Effector CD8-positive, alpha-beta T cell (primary cell): ENCODE data around the gene PACRG.

Experiments used
- DNase-seq: peaks from one replicate; lab custom pipeline; 2025; lab: John Stamatoyannopoulos, UW

PACRG gene

GRCh38 chr6:162778603-162779002, 50.8 kb downstream of the PACRG start:
- no peak for DNase-seq

- DNase-seq, result no peak
Observed at GRCh38 chr6:162785632-162786242, 58.0 kb downstream of the PACRG start.

- DNase-seq, result no peak
Observed at GRCh38 chr6:162798546-162799266, 70.9 kb downstream of the PACRG start.

GRCh38 chr6:162814426-162814973, 86.7 kb downstream of the PACRG start:
- DNase-seq, result no peak

- no peak for DNase-seq
Observed at GRCh38 chr6:162817196-162817595, 89.4 kb downstream of the PACRG start.

DNA sequence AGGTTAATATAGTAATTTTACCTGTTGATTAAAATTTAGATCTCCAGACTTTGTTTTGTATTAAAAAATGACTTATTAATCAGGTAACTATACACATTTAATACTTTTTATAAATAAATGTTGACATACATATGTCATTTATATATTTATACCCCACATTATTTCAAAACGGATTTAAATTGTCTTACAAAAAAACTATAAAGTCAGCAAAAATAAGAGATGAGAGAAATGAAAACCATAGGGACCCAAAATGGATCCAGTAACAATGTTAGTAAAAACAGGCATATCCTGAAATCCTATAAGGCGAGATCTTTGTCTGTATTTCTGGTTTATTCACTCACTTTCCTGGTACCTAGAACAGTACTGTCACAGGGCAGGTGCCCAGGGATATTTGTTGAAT, 91.5 kb downstream of the PACRG start:
- DNase-seq, result no peak

DNA sequence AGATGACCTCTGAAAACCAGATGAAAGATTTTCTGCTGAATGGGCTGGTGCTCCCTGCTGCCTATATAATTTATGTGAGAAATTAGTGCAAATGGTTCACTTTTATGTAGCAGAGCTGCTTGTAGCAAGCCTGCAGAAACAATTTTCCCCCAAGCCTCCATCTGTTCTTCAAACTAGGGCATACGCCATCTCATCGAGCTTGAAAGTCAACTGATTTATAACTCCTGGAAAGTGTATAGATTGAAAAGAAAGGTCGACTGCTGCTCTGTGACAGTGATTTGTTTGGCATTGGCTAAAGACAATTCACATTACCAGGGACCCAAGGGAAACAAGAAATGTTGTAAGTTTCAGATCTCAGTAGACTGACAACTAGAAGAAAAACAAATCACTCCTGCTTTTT, 93.3 kb downstream of the PACRG start:
- DNase-seq, result no peak

DNA sequence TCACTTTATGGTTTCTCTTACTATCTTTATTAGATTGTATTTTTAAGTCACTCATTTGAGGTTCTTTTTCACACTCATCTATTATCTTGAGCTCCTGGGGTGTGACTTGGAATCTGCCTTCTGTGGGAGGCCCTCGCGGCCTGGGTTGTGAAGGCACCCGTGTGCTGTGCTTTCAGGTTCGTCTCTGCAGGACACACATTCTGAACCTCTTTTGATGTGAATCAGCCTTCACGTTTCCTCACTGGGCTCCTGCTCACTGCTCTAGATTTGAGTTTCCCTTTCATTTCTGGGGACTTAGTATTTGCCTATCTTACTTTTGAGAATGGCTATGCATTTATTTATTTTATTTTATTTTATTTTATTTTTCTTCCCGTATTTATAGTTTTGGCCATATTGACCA, 97.8 kb downstream of the PACRG start:
- no peak for DNase-seq

DNA sequence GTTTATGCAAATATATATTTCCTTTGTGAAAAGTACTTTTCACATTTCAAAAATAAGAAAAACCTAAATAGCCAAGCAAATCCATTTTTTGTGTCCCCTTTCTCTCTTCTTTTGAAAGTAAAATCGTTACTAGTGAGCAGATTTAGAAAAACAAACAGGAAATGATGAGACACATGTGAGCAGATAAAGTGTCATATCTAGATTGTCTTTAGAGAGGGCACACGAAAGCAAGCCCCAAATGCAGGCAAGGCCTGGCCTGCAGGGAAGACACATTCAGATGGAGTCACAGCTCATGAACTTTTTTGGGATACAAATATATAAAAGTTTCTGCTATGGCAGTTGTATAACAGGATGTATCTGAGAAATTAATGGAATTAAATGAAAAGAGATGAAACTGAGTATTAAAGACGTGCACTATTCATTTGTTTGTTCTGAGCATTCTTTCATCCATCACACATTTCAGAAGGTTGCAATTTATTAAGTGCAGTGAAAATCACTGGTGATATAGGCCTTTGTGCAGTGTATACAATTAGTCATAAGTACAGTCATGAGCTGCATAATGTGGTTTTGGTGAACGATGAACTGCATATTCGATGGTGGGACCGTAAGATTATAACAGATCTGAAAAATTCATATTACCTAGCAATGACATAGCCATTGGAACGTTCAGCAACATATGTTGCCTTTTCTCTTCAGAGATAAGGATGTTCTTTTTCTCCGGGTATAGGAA, 101.4 kb downstream of the PACRG start:
- no peak for DNase-seq

DNA sequence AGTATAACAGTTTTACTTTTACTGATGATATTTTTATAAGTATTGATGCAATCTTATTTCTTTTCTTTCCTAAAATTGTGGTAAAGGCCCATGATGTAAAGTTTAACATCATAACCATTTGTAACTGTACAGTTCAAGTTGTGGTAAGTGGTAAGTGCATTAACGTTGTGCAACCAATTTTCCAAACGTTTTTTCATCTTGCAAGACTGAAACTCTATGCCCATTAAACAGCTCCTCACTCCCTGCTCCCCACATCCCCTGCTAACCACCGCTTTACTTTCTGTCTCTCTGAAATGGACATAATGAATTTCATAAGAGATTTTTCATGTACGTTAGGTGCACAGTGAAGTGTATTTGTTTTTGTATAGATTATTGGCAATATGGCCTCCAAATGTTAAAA, 106.0 kb downstream of the PACRG start:
- DNase-seq, result no peak

- no peak for DNase-seq
Observed at GRCh38 chr6:162845972-162846371, 118.2 kb downstream of the PACRG start.

DNA sequence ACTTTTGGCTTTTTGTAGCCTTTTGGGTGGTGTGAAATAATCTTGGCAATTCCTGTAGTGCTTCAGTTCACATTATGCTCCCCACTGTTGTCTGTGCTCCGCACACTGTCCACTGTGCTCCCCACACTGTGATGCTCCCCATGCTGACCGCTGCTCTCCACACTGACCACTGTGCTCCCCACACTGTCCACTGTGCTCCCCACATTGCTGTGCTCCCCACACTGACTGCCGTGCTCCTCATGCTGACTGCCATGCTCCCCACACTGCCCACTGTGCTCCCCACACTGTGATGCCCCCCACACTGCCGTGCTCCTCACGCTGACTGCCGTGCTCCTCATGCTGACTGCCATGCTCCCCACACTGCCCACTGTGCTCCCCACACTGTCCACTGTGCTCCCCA, 118.9 kb downstream of the PACRG start:
- DNase-seq, result no peak

GRCh38 chr6:162849269-162849668, 121.5 kb downstream of the PACRG start:
- no peak for DNase-seq

DNA sequence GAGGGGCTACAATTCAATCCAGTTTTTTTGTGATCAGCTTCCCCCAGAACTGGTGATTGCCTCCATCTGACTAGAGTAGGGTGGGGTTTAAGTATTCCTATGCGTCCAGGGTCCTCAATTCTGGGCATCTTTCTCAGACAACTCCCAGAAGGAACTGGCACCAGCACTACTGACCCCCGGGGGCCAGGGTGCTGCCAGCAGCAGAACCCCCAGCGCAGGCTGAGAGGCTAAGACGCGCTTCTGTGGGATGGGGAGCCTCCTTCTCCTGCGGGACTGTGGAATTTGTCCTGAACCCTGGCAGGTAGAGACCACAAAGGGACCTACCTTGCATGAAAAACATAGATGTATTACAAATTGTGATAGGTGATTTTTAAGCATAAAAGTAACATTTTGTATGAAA, 124.4 kb downstream of the PACRG start:
- DNase-seq, result no peak

DNA sequence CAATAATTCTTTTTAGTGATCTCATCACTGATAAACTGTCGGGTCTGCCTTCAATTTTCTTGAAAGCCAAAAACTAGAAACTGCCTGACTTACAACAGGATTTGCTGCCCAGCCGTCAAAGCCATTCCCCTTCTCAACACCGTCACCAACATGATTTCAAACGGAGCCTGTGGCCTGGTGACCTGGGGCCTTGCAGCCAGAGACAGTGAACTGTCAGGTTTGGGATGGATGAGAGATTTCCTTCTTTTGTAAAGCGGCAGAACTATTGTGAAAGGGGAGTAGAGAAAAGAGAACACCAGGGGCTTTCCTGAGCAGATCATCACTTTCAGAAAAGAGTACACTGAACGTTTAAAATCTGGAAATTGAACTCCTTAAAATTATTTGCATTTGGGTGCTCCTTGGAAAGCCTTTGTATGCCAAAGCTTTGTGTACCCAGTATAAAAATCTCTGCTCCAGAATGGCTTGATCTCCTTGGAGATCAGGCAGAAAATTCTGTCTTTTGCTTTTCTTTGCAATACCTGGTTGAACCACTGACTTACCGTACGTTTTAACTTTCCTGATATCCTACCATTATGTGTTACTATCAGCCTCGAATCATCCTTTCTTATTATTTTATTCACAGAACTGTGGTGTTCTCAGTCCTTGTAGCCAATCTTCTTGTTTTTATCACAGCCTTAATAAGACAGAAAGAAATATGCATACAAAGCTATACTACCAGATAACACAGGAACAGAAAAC, 125.2 kb downstream of the PACRG start:
- no peak for DNase-seq

DNA sequence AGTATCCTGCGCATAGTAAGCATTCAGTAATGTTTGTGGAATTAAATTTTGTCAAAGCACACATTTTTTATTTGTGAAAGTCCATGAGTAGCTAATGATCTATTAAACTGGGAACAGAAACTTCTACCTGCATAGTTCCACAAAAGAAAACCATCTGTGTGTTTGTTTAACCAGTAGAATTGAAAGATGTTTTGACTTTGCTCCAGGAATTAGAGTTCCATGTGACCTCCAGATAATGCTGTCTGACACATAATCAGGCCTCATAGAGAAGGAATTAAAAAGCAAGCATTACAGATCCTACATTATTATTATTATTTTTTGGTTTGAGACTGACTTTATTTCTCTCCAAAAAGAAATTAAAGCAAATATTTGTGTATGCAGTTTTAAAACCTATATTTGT, 126.5 kb downstream of the PACRG start:
- DNase-seq, result no peak

DNA sequence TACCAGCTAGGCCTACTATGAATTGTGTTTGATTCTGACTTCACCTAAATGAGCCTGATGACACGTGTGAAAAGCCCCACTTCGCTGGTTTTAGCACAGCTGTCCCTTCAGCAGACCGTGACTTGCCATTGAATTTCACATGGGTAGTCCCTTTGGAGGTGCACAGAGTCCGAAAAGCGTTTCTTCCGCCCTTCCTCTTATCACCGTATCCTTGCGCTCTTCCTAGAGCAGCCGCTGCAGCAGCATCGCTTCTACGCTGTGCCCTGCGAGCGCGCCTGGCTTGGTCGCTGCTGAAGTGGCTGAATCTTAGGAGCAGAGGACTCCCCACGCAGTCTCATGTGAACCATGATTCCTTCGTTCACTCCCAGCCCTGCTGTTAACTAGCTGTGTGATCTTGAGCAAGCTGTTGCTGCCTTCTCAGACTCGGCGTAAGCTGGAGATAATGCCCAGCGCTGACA, 127.0 kb downstream of the PACRG start:
- DNase-seq, result no peak

- DNase-seq, result no peak
Observed at GRCh38 chr6:162856885-162857284, 129.1 kb downstream of the PACRG start.

GRCh38 chr6:162857326-162857725, 129.6 kb downstream of the PACRG start:
- no peak for DNase-seq

DNA sequence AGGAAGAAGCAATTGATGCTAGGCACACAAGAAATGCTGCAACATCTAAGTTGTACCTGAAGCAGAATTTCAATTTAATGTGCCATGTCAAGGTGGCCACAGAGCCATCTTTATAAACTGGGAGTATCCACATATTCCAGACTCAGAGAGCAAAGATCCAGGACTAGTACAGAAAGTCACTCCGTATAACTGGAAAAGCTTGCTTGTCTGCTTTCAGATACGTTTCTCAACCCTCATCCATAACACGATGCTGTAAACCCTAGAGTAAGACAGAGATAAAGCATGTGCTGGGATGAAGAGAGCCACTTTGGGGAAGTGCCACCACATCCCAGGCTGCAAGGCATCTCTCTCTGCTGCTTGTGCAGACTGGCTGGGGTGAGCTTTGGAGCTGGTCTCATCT, 134.7 kb downstream of the PACRG start:
- DNase-seq, result no peak

DNA sequence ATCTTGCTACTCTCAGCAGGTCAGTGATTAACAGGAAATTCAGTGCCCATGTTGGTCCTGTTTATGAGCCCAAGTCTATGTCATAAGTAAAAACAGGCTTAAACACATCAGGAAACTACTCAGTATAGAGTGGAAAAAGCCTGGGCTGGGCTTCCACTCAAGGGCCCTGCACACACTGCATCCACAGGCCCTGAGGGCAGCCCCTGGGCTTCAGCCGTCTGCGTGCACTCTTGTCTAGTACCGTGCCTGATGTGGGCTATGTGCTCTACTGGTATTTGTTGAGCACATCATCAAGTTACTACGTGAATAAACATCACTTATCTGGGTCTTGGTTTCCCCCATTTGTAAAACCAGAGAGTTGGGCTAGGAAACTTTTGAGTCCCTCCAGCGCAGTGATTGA, 135.2 kb downstream of the PACRG start:
- DNase-seq, result no peak

- no peak for DNase-seq
Observed at GRCh38 chr6:162863821-162864220, 136.0 kb downstream of the PACRG start.
